Left colon (tissue), 2 donors: ENCODE measurements around the gene EXOSC10. TPM values are rescaled to one million over a fixed set of nuclear protein-coding genes. Genes with fewer than 3 reads are reported as not detected.
A peak's percentile ranks its signal among the peaks of the same experiment; 100 is the strongest.
"Not testable (repeated sequence)": the region's sequence is repeated elsewhere in the genome, so short reads cannot be mapped to it uniquely, and the experiment has no call there.

ENCODE experiments used
- ATAC-seq: fragments of 200-7000 bp; cut with Tn5 transposase; one replicate; pipeline ENCODE4 v1.9.1; 2020; ENCODE audit warnings: mild to moderate bottlenecking, moderate library complexity
- DNase-seq, 2 donors: peaks; one replicate each; pipeline ENCODE4 v3.0.0-alpha.2; 2020
- intact Hi-C, 2 donors: fragments of 100-400 bp; cut with DNase I in 1 of 2; cut with micrococcal nuclease in 1 of 2; formaldehyde crosslinking; loops; one replicate each; pipeline versions ENCODE4 v1.11.2 to v1.14.0; 2022; cut with DNase I, micrococcal nuclease
- total RNA-seq, 2 donors: library from RNA; stranded (reverse); fragmentation: NEBNext Ultra II Directional; extraction: Animal tissue kit (Norgen Biotek cat#: 25700); gene quantifications; one replicate each; pipeline ENCODE4 v1.2.1, GENCODE V29; 2021
- donor health status: DM: no; HTN: no; CAD: no.
- donor health status: DM: yes; HTN: yes; CAD: no.

The EXOSC10 gene
- total RNA-seq, 2 donors from 2014 or later: 38.2 to 54.3 TPM

DNA sequence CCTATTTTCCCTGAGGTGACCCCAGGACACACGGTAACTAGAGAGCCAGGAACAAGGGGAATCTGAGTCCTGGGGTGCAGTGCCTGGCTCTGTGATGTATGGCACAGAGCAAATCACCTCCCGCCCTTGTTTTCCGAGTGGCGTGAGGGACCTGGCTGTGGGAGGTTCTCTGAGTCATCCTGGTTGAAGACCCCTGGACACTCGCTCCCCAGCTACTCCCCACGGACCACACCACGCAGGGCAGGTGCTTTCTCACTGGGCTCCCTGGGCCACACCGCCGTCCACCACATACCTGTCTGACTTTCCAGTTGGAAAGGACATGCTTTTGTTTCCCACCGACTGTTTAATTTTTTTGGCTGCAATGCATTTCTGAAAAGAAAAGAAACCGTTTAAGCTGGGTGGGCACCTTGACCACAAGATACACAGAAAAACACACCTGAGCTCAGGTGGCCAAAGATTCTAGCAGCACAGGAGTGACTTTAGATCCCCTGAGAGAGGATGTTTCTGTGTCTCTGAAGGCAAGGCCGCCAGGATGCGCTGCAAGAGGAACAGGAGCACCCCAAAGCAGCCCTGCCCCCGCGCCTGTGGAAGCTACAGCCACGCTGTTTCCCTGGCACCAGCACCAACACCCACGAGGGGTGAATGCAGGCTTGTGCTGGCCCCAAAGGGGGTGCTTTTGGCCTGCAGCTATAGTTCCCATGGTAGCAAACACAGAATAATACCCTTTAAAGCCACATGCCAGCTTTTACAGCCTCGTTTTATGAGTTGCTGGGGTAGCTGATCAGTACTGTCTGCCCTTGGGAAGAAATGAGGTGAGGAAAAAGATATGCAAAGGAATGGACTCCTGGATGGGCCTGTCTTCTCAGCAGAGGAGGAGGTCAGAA is 31.7 kb downstream of the EXOSC10 start:
- intact Hi-C loops: no loop called here
- DNase-seq (no peak), ATAC-seq (peak; percentile 22)

GRCh38 chr1:11065796-11066195 is 33.9 kb downstream of the EXOSC10 start:
- ATAC-seq (no peak), DNase-seq (no peak)
- intact Hi-C loops: no loop called here

- DNase-seq (no peak), ATAC-seq (no peak)
- intact Hi-C loops: no loop called here
These were observed 34.7 kb downstream of the EXOSC10 start for GRCh38 chr1:11064942-11065341.

- ATAC-seq, DNase-seq, intact Hi-C loops: not testable (repeated sequence)
These were observed 35.6 kb downstream of the EXOSC10 start for GRCh38 chr1:11063937-11064537.

DNA sequence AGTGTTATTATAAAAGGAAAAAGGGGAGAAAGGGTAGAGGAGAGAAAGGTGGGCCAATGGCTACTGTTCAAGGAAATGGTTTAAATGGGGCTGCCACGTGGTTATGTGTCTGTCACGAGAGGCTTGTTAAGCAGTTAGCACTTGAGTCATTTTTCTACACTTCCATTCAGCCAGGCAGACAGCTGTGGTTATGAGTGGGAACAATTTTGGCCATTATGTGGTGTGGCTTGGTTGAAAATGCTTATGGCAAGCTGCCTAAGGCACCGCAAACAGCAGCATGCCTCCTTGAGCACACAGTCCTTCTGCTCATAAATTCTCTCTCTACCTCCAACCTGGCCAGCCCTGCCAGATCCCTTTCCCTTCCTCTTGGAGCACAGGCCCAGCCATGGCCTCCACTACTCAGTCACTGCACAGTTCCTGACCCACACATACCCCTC is 36.7 kb downstream of the EXOSC10 start:
- DNase-seq: no peak
- intact Hi-C loops: no loop called here
- ATAC-seq: no peak

DNA sequence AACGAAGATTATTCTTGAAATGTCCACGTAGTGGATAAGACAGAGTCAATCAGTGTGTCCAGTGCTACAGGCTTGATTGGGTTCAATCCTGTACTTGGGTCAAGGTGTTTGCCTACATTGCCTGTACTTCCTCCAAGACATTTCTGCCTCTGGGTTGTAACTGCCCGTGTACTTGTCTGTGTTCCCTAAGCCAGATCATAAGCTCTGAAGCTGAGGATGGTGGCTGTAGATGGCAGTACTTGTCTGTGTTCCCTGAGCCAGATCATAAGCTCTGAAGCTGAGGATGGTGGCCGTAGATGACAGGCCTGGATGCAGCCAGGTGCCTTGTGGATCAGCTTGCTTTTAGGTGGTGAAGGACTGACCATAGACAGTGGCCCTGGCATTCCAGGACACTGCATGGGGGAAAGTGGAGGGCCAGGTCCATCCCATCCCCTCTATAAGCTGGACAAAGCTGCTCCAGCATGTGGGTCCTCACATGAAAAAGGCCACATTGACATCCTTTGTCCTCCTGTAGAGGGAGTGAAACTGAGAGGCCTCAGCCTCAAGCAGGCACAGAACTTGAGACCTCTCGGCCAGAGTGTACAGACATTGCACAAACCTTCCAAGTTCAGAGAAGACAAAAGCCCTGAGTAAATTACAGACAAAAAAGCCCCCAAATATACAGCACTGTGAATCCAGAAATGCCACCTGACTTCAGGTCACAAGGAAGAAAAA is 37.9 kb downstream of the EXOSC10 start:
- ATAC-seq (no peak), DNase-seq (no peak)
- intact Hi-C loops: no loop called here

DNA sequence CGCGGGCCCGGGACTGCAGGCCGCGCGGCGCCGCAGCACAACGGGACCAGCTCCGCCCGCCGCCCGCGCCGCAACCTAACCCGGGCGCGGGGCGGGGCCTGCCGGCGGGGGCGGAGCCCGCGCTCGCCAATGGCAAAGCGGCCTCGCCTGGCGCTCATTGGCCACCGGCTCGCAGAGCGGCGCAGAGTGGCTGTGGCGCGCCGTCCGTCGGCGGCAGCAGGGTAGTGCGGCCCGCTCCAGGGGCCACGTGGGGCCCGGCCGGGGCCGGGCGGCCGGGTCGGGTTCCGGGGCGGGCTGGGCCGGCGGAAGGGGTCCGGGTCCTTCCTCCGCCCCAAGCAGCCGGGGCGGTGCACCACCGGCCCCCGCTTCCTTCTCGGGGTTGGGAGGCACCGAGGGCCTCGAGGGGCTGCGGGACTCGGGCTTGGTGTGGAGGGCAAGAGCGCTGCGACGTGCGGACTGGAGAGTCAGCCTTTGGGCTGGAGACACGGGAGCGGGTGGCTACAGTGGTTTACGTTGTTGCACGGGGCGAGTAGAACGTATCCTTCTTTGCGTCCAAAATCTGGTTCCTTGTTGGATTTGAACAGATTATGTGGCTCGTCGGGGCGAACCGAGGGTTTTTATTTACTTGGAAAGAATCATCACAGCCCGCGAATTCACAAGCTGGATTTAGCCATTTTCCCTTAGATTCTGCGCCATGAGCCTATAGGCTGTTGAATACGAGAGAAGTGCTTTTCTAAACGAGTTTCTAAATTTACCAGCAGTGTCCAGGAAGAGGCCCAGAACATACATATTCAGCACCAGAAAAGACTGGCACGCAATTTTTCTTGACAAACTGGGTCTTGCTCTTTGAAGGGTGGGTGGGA is 39.5 kb downstream of the EXOSC10 start, which contains the start of gene SRM:
TSS of gene SRM (minus strand) at position 51 of the 863 bp plus-strand sequence. CDS start 75 bp downstream, outside the sequence.
- peak; percentile 86 to 91 for DNase-seq
- intact Hi-C loops: no loop called here
- ATAC-seq: peak; percentile 96

GRCh38 chr1:11059155-11059967 is 40.3 kb downstream of the EXOSC10 start:
- peak; percentile 20 for ATAC-seq
- intact Hi-C loops: no loop called here
- no peak for DNase-seq

GRCh38 chr1:11058595-11059154 is 41.0 kb downstream of the EXOSC10 start:
- no peak for ATAC-seq
- peak; percentile 48 to 49 for DNase-seq
- intact Hi-C loops: no loop called here

GRCh38 chr1:11058026-11058425 is 41.6 kb downstream of the EXOSC10 start:
- ATAC-seq: no peak
- DNase-seq: no peak
- intact Hi-C loops: no loop called here

GRCh38 chr1:11057477-11057876 is 42.2 kb downstream of the EXOSC10 start:
- no peak for DNase-seq
- intact Hi-C loops: no loop called here
- ATAC-seq: no peak

- ATAC-seq: no peak
- intact Hi-C loops: no loop called here
These were observed 43.2 kb downstream of the EXOSC10 start for GRCh38 chr1:11056504-11056903.

GRCh38 chr1:11055676-11056075 is 44.0 kb downstream of the EXOSC10 start:
- ATAC-seq: no peak
- intact Hi-C loops: no loop called here
- DNase-seq: no peak

More at GRCh38 chr1:11056504-11056903, 43.2 kb downstream of the EXOSC10 start:
- no peak for DNase-seq

GRCh38 chr1:11054666-11055065 is 45.0 kb downstream of the EXOSC10 start:
- intact Hi-C loops: no loop called here
- DNase-seq (no peak), ATAC-seq (no peak)

DNA sequence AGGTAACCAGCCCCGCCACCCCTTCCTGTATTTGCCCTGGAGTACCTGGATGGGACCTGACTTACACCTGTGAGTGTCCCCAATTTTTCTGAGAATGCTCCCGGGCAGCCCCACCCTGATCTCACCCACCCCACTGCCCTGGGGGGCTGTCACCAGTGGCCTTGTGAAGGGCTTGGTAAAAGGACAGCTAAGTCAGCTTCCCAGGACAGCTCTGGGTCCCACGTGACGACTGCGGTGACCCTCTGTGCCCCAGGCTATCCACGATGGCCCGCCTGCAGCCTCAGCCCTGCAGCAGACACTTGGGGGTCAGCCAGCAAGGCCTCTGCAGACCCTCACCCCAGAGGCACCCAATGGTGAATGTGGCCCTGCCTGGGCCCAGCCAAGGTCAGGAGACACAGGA is 45.5 kb downstream of the EXOSC10 start:
- no peak for ATAC-seq
- no peak for DNase-seq
- intact Hi-C loops: no loop called here

DNA sequence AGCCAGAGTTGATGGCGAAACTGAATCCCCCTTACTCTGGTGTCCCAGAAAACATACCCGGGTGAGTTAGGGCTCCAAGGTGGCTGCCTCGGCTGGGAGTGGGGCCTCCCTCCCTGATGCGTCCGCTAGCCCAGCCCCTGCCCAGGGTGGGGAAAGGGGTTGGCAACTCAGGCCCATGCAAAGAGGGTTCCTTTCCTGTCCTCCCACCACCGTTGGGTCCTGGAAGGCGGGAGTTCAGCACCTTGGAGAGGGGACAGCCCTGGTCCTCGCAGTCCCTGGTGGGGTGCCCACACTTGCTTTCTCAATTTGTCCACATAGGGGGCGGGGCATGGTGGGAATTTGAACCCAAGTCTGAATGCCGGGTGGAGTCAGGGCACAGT is 45.9 kb downstream of the EXOSC10 start:
- ATAC-seq (peak; percentile 33), DNase-seq (no peak)
- intact Hi-C loops: no loop called here
